Activated gamma-delta T cell treated with Interleukin-2 at 50 U/mL for 16 hours (primary cell): ENCODE data around the gene BORCS6.
A peak's percentile ranks its signal among the peaks of the same experiment; 100 is the strongest.

ENCODE experiments used
- DNase-seq: peaks from one replicate; pipeline ENCODE4 v3.0.0-alpha.2; 2020

BORCS6 gene

GRCh38 chr17:8141741-8142140 is 48.2 kb downstream of the BORCS6 start:
- no peak for DNase-seq

- no peak for DNase-seq
Observed at GRCh38 chr17:8141045-8141444, 48.9 kb downstream of the BORCS6 start.

- DNase-seq: no peak
Observed at GRCh38 chr17:8140065-8141029, 49.6 kb downstream of the BORCS6 start.

DNA sequence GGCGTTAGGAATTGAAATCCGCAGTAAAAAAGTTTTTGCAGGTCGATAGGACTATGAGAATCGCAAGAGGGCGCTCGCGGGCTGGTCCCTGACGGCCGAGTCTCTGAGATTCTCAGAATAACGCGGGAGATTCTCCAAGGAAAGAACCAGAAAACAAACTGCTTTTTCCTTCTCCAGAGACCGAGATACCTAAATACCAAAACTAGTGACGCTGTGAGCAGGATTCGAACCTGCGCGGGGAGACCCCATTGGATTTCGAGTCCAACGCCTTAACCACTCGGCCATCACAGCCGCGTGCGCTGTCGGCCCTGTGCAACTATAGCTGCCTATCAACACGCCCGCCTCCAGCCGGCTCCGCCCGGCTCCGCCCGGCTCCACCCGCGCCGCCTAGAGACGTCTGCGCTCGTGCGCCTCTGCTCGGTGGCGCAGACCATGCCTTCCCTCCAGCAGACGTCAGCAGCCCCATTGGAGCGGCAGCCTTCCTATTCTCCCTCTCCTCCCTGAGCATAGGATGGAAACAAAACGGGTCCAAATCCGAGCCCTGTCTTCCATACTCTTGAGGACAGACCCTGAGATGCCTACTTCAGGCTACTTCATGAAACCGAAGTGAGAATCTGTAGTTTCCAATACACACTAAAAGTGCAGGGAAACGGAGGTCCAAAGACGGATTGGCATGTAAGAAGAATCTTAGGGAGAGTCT is 51.2 kb downstream of the BORCS6 start:
- peak; percentile 92 for DNase-seq

GRCh38 chr17:8138374-8138671 is 51.7 kb downstream of the BORCS6 start:
- no peak for DNase-seq
